HCT116 (cell line): ENCODE data around the gene SRRM1. TPM values are rescaled to one million over a fixed set of nuclear protein-coding genes. Genes with fewer than 3 reads are reported as not detected.

ENCODE experiments used
- ATAC-seq: fragments of 200-7000 bp; cut with Tn5 transposase; 2 replicates; pipeline ENCODE4 v1.9.1; 2020; ENCODE audit warnings: mild to moderate bottlenecking, moderate library complexity
- BruUV-seq: library from RNA; stranded (reverse); fragments of 400-500 nt; replicated peaks from 2 replicates; lab custom pipeline; 2021; lab: Mats Ljungman, UMichigan
- CTCF ChIA-PET: fragments of 300-600 bp; sonication (Branson Sonifier 250); formaldehyde crosslinking; loops from one replicate; lab custom pipeline; 2021; ENCODE audit warnings: antibody characterized with exemption; lab: Charles Lee
- POLR2A ChIA-PET: fragments of 300-600, 350-600 bp; sonication (Branson Sonifier 250); formaldehyde crosslinking; loops from one replicate; lab custom pipeline; 2021; ENCODE audit warnings: antibody characterized with exemption; lab: Charles Lee
- RAD21 ChIA-PET, 2 experiments: fragments of 300-600 bp; sonication (Branson Sonifier 250); formaldehyde crosslinking; loops; one replicate each; lab custom pipeline; 2023; ENCODE audit warnings: low total read pairs in 2 of 2; ENCODE audit not compliant: uncharacterized antibody in 2 of 2, unreplicated experiment in 2 of 2, low non-redundant PET in 1 of 2; lab: Charles Lee
- DNase-seq: peaks from one replicate; pipeline ENCODE4 v3.0.0-alpha.2; 2010; ENCODE audit warnings: low read depth, low spot score
- H2AFZ ChIP-seq: fragments of 200-600 bp; shearing (Covaris generic), sonication (generic); 2 replicates; pipeline ENCODE4 v1.6.1; 2017; ENCODE audit warnings: low read depth, mixed run types, mixed read lengths, antibody characterized with exemption, low read length; ENCODE audit not compliant: poor library complexity, severe bottlenecking
- H3K27ac ChIP-seq: 2 replicates; pipeline ENCODE4 v1.5.1; 2012; ENCODE audit warnings: low read depth, low read length
- H3K27me3 ChIP-seq: fragments of 200-600 bp; sonication (generic); 2 replicates; pipeline ENCODE4 v1.6.1; 2016; ENCODE audit warnings: mixed run types, low read length, mixed read lengths; ENCODE audit not compliant: insufficient read depth
- H3K36me3 ChIP-seq, 2 experiments: fragments of 200-500 bp in 1 of 2; fragments of 200-600 bp in 1 of 2; sonication (Bioruptor generic) in 1 of 2; sonication (generic) in 1 of 2; 2 replicates each; pipeline versions ENCODE4 v1.5.1 to v1.6.1; 2014 to 2016; ENCODE audit warnings: low read length in 2 of 2, inconsistent platforms in 1 of 2, mixed read lengths in 1 of 2, mixed run types in 1 of 2; ENCODE audit not compliant: insufficient read depth in 2 of 2, control insufficient read depth in 1 of 2
- H3K4me1 ChIP-seq, 2 experiments: fragments of 200-600 bp in 1 of 2; sonication (generic) in 1 of 2; 2 replicates each; pipeline versions ENCODE4 v1.5.1 to v1.6.1; 2012 to 2017; ENCODE audit warnings: low read length in 2 of 2, inconsistent platforms in 1 of 2, mild to moderate bottlenecking in 1 of 2, mixed read lengths in 1 of 2, mixed run types in 1 of 2, moderate library complexity in 1 of 2; ENCODE audit not compliant: insufficient read depth in 2 of 2, control insufficient read depth in 1 of 2
- H3K4me2 ChIP-seq: fragments of 200-600 bp; sonication (generic); 2 replicates; pipeline ENCODE4 v1.6.1; 2017; ENCODE audit warnings: mixed run types, low read length, mixed read lengths
- H3K4me3 ChIP-seq, 2 experiments: fragments of 200-600 bp in 1 of 2; sonication (generic) in 1 of 2; replicated peaks in 1 of 2; 2 replicates each; pipeline ENCODE4 v1.5.1; 2011 to 2016; ENCODE audit warnings: low read length in 2 of 2, control low read depth in 1 of 2, low read depth in 1 of 2, mild to moderate bottlenecking in 1 of 2, mixed read lengths in 1 of 2, mixed run types in 1 of 2
- H3K79me2 ChIP-seq: fragments of 200-600 bp; sonication (generic); 2 replicates; pipeline ENCODE4 v1.6.1; 2017; ENCODE audit warnings: mild to moderate bottlenecking, mixed run types, low read length, moderate library complexity, mixed read lengths; ENCODE audit not compliant: insufficient read depth
- H3K9ac ChIP-seq: fragments of 200-600 bp; sonication (generic); 2 replicates; pipeline ENCODE4 v1.6.1; 2016; ENCODE audit warnings: low read length, mixed read lengths
- H3K9me2 ChIP-seq: fragments of 200-600 bp; sonication (generic), shearing (Covaris generic); 2 replicates; pipeline ENCODE4 v1.6.1; 2017; ENCODE audit warnings: mixed run types, mild to moderate bottlenecking, moderate library complexity; ENCODE audit not compliant: insufficient read depth
- H3K9me3 ChIP-seq, 2 experiments: fragments of 200-500 bp in 1 of 2; fragments of 200-600 bp in 1 of 2; sonication (Bioruptor generic) in 1 of 2; sonication (generic) in 1 of 2; 2 replicates each; pipeline ENCODE4 v1.6.1; 2014 to 2017; ENCODE audit warnings: low read length in 2 of 2, mixed read lengths in 2 of 2, inconsistent platforms in 1 of 2, low read depth in 1 of 2, mild to moderate bottlenecking in 1 of 2, mixed run types in 1 of 2, moderate library complexity in 1 of 2; ENCODE audit not compliant: control insufficient read depth in 1 of 2, insufficient read depth in 1 of 2
- H4K20me1 ChIP-seq: fragments of 200-600 bp; sonication (generic), shearing (Covaris generic); 2 replicates; pipeline ENCODE4 v1.6.1; 2017; ENCODE audit warnings: mixed run types, mild to moderate bottlenecking, moderate library complexity; ENCODE audit not compliant: insufficient read depth
- ELF1 ChIP-seq: IDR thresholded peaks from 2 replicates; pipeline ENCODE4 v1.6.1; 2012; ENCODE audit warnings: low read depth, borderline replicate concordance
- EZH2phosphoT487 ChIP-seq: fragments of 200-600 bp; IDR thresholded peaks from 2 replicates; pipeline ENCODE4 v1.6.1; 2018; ENCODE audit warnings: antibody characterized with exemption, borderline replicate concordance
- SP1 ChIP-seq: IDR thresholded peaks from 2 replicates; pipeline ENCODE4 v1.6.1; 2012; ENCODE audit warnings: low read depth
- intact Hi-C: fragments of 100-400 bp; cut with micrococcal nuclease; formaldehyde crosslinking; loops from 2 replicates; pipeline ENCODE4 v1.10.0; 2022
- total RNA-seq: library from RNA; stranded (reverse); gene quantifications from one replicate; pipeline ENCODE4 v1.2.1, GENCODE V29; 2021; ENCODE audit not compliant: unreplicated experiment
- TF ChIP-seq, protein P1 (sequence below), 3 experiments: fragments of 200-600 bp in 1 of 3; sonication (generic) in 1 of 3; IDR thresholded peaks in 2 of 3; conservative IDR thresholded peaks in 1 of 3; 2 replicates each; pipeline ENCODE4 v1.5.1; 2012 to 2017; ENCODE audit warnings: low read depth in 2 of 3, low read length in 2 of 3, antibody characterized with exemption in 1 of 3, borderline replicate concordance in 1 of 3, control low read depth in 1 of 3, mild to moderate bottlenecking in 1 of 3, mixed read lengths in 1 of 3, mixed run types in 1 of 3, moderate library complexity in 1 of 3; ENCODE audit not compliant: insufficient read depth in 1 of 3
- TF ChIP-seq, protein P2 (sequence below): IDR thresholded peaks from 2 replicates; pipeline ENCODE4 v1.6.1; 2012
- TF ChIP-seq, protein P3 (sequence below): IDR thresholded peaks from 2 replicates; pipeline ENCODE4 v1.6.1; 2012; ENCODE audit warnings: low read depth

Gene SRRM1
- total RNA-seq, 1 experiment from 2014 or later, result 184 TPM

DNA sequence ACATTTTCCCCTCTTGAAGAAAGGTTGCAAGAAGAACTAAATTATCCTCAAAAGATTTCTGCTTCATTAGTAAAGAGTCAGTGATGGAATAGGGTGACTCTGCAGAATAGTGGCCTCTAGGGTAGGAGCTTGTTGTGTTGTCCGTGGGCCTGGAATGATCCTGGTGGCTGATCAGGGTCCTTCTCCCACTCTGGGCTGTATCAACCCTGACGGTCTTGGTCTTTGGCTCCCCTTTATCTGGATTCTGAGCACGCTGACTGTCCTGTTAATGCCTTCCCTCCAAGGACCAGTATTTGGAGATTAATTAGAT is 36.9 kb upstream of the SRRM1 start (continued):
- TF ChIP-seq, protein P1, sequence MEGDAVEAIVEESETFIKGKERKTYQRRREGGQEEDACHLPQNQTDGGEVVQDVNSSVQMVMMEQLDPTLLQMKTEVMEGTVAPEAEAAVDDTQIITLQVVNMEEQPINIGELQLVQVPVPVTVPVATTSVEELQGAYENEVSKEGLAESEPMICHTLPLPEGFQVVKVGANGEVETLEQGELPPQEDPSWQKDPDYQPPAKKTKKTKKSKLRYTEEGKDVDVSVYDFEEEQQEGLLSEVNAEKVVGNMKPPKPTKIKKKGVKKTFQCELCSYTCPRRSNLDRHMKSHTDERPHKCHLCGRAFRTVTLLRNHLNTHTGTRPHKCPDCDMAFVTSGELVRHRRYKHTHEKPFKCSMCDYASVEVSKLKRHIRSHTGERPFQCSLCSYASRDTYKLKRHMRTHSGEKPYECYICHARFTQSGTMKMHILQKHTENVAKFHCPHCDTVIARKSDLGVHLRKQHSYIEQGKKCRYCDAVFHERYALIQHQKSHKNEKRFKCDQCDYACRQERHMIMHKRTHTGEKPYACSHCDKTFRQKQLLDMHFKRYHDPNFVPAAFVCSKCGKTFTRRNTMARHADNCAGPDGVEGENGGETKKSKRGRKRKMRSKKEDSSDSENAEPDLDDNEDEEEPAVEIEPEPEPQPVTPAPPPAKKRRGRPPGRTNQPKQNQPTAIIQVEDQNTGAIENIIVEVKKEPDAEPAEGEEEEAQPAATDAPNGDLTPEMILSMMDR (IDR thresholded peaks at IDR 0.05 in 2 of 3, conservative IDR thresholded peaks at IDR 0.05 in 1 of 3; ENCODE audit: borderline replicate concordance in 1 of 3, insufficient read depth in 1 of 3, low read depth in 2 of 3, low read length in 2 of 3), result no peak
- TF ChIP-seq, protein P2, sequence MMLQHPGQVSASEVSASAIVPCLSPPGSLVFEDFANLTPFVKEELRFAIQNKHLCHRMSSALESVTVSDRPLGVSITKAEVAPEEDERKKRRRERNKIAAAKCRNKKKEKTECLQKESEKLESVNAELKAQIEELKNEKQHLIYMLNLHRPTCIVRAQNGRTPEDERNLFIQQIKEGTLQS, result no peak
- TF ChIP-seq SP1, result no peak
- TF ChIP-seq, protein P3, sequence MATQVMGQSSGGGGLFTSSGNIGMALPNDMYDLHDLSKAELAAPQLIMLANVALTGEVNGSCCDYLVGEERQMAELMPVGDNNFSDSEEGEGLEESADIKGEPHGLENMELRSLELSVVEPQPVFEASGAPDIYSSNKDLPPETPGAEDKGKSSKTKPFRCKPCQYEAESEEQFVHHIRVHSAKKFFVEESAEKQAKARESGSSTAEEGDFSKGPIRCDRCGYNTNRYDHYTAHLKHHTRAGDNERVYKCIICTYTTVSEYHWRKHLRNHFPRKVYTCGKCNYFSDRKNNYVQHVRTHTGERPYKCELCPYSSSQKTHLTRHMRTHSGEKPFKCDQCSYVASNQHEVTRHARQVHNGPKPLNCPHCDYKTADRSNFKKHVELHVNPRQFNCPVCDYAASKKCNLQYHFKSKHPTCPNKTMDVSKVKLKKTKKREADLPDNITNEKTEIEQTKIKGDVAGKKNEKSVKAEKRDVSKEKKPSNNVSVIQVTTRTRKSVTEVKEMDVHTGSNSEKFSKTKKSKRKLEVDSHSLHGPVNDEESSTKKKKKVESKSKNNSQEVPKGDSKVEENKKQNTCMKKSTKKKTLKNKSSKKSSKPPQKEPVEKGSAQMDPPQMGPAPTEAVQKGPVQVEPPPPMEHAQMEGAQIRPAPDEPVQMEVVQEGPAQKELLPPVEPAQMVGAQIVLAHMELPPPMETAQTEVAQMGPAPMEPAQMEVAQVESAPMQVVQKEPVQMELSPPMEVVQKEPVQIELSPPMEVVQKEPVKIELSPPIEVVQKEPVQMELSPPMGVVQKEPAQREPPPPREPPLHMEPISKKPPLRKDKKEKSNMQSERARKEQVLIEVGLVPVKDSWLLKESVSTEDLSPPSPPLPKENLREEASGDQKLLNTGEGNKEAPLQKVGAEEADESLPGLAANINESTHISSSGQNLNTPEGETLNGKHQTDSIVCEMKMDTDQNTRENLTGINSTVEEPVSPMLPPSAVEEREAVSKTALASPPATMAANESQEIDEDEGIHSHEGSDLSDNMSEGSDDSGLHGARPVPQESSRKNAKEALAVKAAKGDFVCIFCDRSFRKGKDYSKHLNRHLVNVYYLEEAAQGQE, result no peak
- TF ChIP-seq, all 23 proteins: peak for 0

DNA sequence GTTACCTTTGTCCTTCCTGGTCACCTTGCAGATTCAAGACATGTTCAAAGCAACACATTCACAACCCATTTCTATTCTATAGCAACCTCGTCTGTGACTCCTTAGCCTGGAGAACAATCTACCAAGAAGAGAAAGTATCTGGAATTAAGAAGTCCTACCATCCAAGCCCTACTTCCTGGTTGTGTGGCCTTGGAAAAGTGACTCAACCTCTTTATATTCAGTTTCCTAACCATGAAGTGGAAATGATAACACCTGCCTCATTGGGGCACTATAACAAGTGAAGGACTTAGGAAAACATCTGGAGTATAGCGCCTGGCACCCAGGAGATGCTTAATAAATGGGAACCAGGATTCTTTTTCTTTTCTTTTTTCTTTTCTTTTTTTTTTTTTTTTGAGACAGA is 36.5 kb upstream of the SRRM1 start:
- TF ChIP-seq EZH2phosphoT487 (no peak), ELF1 (peak; percentile 27; the same call in 1 of the 2 replicates)
- Histone ChIP-seq H2AFZ (no peak overlapping the region), H4K20me1 (no peaks in the 10 kb centered on the region), H3K27ac (no peak overlapping the region), H3K36me3 (no peaks in the 10 kb centered on the region), H3K9ac (no peak overlapping the region), H3K27me3 (no peaks in the 10 kb centered on the region), H3K4me3 (no peak overlapping the region), H3K79me2 (no peaks in the 10 kb centered on the region), H3K4me1 (peaks cover 0 to 2% of the 10 kb centered on the region in 2 experiments; a peak in 1 of 4 replicates), H3K9me3 (no peaks in the 10 kb centered on the region), H3K9me2 (no peaks in the 10 kb centered on the region), H3K4me2 (no peak overlapping the region)
- BruUV-seq, result no TSS peak
- ATAC-seq (no peak), DNase-seq (no peak)
- ChIA-PET RAD21 (no interaction called here), POLR2A (no interaction called here), CTCF (no interaction called here)
- intact Hi-C loops, result no loop called here
